ENCODE data around the gene F12.

- TF ChIP-seq GATA2 (IDR thresholded peaks at IDR 0.05; ENCODE audit: low read depth, low read length) = no peak
- no peak for TF ChIP-seq GATA3 (IDR thresholded peaks at IDR 0.05; ENCODE audit: low read depth, low read length)
These were observed 45.8 kb upstream of the F12 start for GRCh38 chr5:177455036-177455660.
